GM19468 (cell line): ENCODE measurements around the gene SPDL1.
A peak's percentile ranks its signal among the peaks of the same experiment; 100 is the strongest.
"Not testable (repeated sequence)": the region's sequence is repeated elsewhere in the genome, so short reads cannot be mapped to it uniquely, and the experiment has no call there.

Experiments used
- ATAC-seq: cut with Tn5 transposase; IDR thresholded peaks from one replicate; pipeline ENCODE4 v1.9.1; 2021; ENCODE audit warnings: mild to moderate bottlenecking, moderate library complexity, moderate number of reproducible peaks; ENCODE audit not compliant: unreplicated experiment; ENCODE audit errors: extremely low read depth

The SPDL1 gene

GRCh38 chr5:169571355-169571754, 12.2 kb upstream of the SPDL1 start:
- ATAC-seq, result no peak

GRCh38 chr5:169574134-169574646, 9.4 kb upstream of the SPDL1 start:
- no peak for ATAC-seq

- no peak for ATAC-seq
Observed at GRCh38 chr5:169576181-169576598, 7.4 kb upstream of the SPDL1 start.

- ATAC-seq, result no peak
Observed at GRCh38 chr5:169577951-169578350, 5.6 kb upstream of the SPDL1 start.

GRCh38 chr5:169580964-169581363, 2.6 kb upstream of the SPDL1 start:
- no peak for ATAC-seq

- no peak for ATAC-seq
Observed at GRCh38 chr5:169581580-169582227, 1.9 kb upstream of the SPDL1 start.

GRCh38 chr5:169583101-169583423, 511 bp upstream of the SPDL1 start:
- peak; percentile 21 for ATAC-seq

GRCh38 chr5:169584998-169585451, 1.5 kb downstream of the SPDL1 start:
- ATAC-seq, result no peak

- no peak for ATAC-seq
Observed at GRCh38 chr5:169590602-169591001, 7.0 kb downstream of the SPDL1 start.

GRCh38 chr5:169591636-169592035, 8.1 kb downstream of the SPDL1 start:
- ATAC-seq, result no peak

GRCh38 chr5:169592937-169593650, 9.5 kb downstream of the SPDL1 start:
- no peak for ATAC-seq

GRCh38 chr5:169595172-169595820, 11.7 kb downstream of the SPDL1 start:
- ATAC-seq, result no peak

- no peak for ATAC-seq
Observed at GRCh38 chr5:169599451-169599850, 15.9 kb downstream of the SPDL1 start.

- ATAC-seq, result no peak
Observed at GRCh38 chr5:169602535-169602934, 19.0 kb downstream of the SPDL1 start.

GRCh38 chr5:169606279-169606678, 22.7 kb downstream of the SPDL1 start:
- ATAC-seq, result no peak

- no peak for ATAC-seq
Observed at GRCh38 chr5:169607882-169608281, 24.3 kb downstream of the SPDL1 start.

GRCh38 chr5:169609716-169610115, 26.1 kb downstream of the SPDL1 start:
- ATAC-seq, result no peak

GRCh38 chr5:169610606-169611005, 27.0 kb downstream of the SPDL1 start:
- no peak for ATAC-seq

GRCh38 chr5:169615561-169615960, 32.0 kb downstream of the SPDL1 start:
- no peak for ATAC-seq

GRCh38 chr5:169624307-169624706, 40.7 kb downstream of the SPDL1 start:
- not testable (repeated sequence) for ATAC-seq

- no peak for ATAC-seq
Observed at GRCh38 chr5:169626779-169627178, 43.2 kb downstream of the SPDL1 start.
